Measurements from ENCODE around the gene MIAT.

The MIAT gene

DNA sequence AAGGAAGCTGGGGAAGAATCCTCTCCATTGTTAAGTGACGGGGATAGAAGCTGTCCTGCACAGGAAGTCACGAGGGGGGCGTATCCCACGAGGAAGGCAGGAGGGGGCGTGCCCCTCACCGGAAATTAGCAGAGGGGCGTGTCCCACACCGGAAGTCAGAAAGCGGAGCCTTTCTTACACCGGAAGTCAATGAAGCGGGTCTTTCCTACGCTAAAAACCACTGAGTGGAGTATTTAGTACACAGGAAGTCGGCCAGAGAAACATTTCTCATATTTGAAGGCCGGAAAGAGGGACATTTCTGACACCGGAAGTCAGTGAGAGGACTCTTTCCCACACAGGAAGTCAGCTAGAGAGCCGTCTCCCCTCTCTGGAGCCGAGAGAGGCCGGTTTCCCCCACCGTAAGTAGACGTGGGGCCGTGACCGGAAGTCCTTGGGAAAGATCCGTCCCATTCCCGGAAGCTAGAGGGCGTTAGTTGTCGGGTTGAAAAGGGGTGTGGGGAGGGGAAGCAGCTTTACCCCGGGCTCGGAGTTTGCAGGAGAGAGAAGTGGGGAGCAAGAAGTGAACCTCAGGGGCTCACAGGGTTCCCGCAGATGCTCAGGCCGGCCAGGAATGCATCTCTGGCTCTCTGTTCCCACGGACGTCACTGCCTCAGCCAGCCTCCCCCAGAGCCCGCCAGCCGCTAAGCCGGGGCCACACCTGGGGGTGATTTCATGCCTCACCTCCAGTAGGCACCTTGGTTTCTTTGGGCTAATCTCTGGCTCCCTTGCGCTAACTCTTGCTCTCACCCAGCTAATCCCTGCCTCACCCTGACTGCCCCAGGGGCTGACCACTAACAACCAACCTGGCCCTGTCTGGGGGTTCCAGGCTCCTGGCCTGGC, 15.4 kb downstream of the MIAT start:
- TF ChIP-seq, protein P1, sequence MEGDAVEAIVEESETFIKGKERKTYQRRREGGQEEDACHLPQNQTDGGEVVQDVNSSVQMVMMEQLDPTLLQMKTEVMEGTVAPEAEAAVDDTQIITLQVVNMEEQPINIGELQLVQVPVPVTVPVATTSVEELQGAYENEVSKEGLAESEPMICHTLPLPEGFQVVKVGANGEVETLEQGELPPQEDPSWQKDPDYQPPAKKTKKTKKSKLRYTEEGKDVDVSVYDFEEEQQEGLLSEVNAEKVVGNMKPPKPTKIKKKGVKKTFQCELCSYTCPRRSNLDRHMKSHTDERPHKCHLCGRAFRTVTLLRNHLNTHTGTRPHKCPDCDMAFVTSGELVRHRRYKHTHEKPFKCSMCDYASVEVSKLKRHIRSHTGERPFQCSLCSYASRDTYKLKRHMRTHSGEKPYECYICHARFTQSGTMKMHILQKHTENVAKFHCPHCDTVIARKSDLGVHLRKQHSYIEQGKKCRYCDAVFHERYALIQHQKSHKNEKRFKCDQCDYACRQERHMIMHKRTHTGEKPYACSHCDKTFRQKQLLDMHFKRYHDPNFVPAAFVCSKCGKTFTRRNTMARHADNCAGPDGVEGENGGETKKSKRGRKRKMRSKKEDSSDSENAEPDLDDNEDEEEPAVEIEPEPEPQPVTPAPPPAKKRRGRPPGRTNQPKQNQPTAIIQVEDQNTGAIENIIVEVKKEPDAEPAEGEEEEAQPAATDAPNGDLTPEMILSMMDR (IDR thresholded peaks at IDR 0.05) = no peak; the same call in 1 of the 2 replicates

DNA sequence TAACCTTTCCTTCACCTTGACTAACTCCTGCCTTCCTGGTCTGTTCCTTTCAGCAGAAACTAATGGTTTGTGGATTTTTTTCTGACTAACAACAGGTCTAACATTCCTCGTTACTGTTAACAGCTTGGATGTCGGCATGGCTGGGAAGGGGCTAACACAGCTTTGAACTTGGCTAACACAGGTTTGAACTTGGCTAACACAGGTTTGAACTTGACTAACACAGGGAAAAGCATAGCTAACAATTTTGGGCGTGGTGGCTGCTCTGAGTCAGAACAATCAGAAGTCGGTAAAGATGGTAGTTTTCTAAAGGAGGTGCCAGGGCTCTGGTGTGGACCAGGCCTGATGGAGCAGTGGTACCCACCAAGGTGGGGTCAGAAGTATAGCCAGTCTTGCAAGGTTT, 16.1 kb downstream of the MIAT start:
- TF ChIP-seq, protein P1 (IDR thresholded peaks at IDR 0.05) = no peak

DNA sequence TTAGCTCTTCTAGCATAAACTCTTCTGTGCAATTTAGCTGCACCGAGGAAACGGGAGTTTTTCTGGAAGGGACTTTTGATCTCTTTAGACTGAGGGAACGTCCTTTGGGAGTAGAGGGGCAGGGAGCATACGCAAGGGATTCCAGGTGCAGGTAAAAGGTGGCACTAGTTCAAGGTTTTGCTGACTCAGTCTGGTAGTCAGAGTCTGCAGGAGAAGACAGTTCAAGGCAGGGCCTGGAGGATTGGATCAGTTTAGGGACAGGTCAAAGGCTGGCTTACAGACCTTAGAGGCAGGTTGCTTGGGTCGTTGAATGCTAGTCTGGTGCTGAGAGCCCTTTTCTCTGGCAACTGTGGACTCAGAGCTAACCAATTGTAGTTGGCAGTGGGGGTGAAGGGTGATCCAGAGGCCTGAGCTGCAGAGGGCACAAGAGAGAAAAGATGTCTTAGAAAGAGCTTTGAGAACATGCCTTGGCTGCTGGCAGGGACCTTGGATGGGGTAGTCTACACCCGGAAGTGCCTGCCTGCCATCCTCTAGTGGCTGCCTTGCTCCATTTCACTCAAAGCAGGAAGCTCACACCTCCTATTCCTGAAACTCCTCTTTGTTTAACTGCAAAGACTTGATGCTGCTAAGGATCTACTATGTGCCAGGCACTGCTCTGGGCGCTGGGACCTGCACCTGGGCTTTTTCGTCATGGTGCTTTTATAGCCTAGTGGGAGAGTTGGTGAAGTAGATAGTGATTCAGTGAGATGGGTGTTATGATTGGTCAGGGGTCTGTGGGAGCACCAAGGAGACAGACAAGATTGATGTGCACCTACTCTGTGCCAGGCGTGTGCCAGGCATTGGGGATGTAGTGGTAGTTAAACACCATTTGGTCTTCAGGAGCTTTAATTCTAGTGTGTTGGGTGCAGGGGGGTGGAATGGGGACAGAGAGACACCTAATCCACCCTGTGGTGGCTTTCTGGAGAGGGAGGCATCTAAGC, 17.1 kb downstream of the MIAT start:
- TF ChIP-seq, protein P1 (IDR thresholded peaks at IDR 0.05) = no peak

DNA sequence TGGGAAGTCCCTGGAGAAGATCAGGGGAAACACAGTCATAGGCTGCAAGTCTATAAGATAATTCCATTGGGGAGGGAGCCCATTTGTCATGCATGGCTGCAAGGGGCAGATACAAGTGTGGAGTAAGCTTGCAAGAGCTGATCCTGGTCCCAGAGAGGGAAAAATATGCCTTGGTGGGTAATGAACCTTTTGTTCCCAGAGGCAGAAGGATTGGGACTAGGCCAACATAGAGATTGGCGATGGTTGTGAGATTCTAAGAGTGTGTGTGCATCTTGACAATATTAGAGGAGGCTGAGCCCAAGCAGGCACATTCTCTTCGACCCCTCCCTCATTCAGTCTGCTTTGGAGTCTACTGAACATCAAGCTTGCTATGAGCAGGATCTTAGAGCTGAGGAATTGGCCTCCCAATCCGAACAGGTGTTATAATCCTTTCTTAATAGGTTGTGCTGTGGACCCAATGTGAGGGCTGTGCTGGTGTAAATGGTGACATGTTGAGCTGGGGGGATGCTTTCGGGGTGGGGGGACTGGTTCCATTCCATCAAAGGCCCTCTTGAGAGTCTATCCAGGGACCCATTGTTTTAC, 18.4 kb downstream of the MIAT start:
- TF ChIP-seq, protein P1 (IDR thresholded peaks at IDR 0.05) = no peak

DNA sequence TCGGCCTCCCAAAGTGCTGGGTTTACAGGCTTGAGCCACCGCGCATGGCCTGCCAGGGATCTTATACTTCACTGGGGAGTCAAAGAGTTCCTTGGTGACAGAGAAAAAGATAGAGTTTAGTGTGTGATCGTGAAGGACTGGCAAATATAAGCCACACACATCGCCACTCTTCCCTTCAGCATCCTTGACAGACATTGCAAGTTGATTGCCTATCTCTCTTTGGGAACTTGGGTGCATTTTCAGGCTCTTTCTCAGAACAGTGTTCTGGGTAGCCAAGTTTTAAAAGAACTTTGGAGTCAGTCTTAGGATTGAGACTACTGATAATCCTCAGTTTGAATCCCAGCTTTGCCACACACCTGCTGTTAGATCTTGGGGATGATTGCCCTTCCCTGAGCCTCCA, 19.8 kb downstream of the MIAT start:
- TF ChIP-seq, protein P1 (IDR thresholded peaks at IDR 0.05) = no peak

DNA sequence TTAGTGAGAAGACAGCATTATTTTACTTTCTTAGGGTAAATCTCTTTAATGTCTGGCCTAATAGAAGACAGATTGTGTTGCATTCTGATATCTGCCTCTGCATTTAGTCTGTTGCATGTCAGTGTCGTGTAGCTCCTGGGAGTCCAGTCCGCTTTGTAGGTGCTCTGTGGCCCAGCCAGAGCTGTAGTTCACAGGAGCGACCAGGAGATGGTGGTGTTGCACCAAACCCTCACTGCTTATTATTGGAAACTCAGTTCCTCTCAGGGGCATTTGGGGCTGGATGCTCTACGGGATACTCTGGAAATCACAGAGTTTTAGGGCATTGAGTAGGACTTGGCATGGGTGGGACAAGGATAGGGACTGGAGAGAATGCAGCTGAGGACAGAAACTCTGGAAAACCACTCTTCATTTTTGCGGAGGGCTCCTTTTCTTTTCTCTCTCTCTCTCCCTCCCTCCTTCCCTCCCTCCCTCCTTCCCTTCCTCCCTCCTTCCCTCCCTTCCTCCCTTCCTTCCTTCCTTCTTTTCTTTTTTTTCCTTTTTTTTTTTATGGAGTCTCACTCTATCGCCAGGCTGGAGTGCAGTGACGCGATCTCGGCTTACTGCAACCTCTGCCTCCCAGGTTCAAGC, 21.7 kb downstream of the MIAT start:
- TF ChIP-seq, protein P1 (IDR thresholded peaks at IDR 0.05) = peak; percentile 93

DNA sequence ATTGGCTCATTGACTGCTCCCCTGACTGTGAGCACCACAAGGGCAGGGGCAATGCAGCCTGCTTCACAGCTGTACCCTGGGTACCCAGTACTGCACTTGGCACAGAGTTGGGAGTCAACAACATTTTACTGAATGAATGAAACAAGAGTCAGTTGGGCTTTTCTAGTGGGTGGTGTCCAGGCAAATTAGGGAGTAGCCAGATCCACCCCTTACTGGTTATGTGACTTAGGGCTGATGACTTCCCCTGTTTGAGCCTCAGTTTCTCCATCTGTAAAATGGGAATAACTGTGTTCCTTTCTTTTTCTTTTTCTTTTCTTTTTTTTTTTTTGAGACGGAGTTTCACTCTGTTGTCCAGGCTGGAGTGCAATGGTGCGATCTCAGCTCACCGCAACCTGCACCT, 23.1 kb downstream of the MIAT start:
- TF ChIP-seq, protein P1 (IDR thresholded peaks at IDR 0.05) = no peak
